HUES64 (cell line): ENCODE results near the gene PFKL. TPM values are rescaled to one million over a fixed set of nuclear protein-coding genes. Genes with fewer than 3 reads are reported as not detected.

Source experiments
- H3K27ac ChIP-seq: 2 replicates; pipeline ENCODE4 v1.7.0; 2013; ENCODE audit warnings: low read depth, low read length, inconsistent platforms
- H3K27me3 ChIP-seq: 2 replicates; pipeline ENCODE4 v1.6.1; 2013; ENCODE audit warnings: mild to moderate bottlenecking, low read length; ENCODE audit not compliant: insufficient read depth
- H3K36me3 ChIP-seq: 2 replicates; pipeline ENCODE4 v1.6.1; 2013; ENCODE audit warnings: mild to moderate bottlenecking, low read length; ENCODE audit not compliant: insufficient read depth
- H3K4me1 ChIP-seq: 2 replicates; pipeline ENCODE4 v1.6.1; 2013; ENCODE audit warnings: mild to moderate bottlenecking, low read length, moderate library complexity; ENCODE audit not compliant: insufficient read depth
- H3K4me3 ChIP-seq: 2 replicates; pipeline ENCODE4 v1.5.1; 2013; ENCODE audit warnings: mild to moderate bottlenecking, low read length, moderate library complexity
- H3K9ac ChIP-seq: 2 replicates; pipeline ENCODE4 v1.6.1; 2013; ENCODE audit warnings: mild to moderate bottlenecking, low read depth, low read length
- H3K9me3 ChIP-seq: 2 replicates; pipeline ENCODE4 v1.6.1; 2013; ENCODE audit warnings: low read depth, low read length; ENCODE audit not compliant: insufficient read depth
- WGBS: fragments of 150-250, 120-280 bp; methylation state at CpG from one replicate; pipeline ENCODE4 v1.1.7; 2013; ENCODE audit warnings: missing lambda C conversion rate; 5-methylcytosine and 5-hydroxymethylcytosine counted together
- polyA plus RNA-seq, 2 experiments: library from polyadenylated mRNA; stranded (reverse); fragments of 50-300 nt; gene quantifications; one replicate each; pipeline ENCODE4 v1.2.3, GENCODE V29; 2013

The PFKL gene
- polyA plus RNA-seq (2013, experiment 1 of 2): 50.3 TPM
- 61.5 TPM for polyA plus RNA-seq (2013, experiment 2 of 2)

DNA sequence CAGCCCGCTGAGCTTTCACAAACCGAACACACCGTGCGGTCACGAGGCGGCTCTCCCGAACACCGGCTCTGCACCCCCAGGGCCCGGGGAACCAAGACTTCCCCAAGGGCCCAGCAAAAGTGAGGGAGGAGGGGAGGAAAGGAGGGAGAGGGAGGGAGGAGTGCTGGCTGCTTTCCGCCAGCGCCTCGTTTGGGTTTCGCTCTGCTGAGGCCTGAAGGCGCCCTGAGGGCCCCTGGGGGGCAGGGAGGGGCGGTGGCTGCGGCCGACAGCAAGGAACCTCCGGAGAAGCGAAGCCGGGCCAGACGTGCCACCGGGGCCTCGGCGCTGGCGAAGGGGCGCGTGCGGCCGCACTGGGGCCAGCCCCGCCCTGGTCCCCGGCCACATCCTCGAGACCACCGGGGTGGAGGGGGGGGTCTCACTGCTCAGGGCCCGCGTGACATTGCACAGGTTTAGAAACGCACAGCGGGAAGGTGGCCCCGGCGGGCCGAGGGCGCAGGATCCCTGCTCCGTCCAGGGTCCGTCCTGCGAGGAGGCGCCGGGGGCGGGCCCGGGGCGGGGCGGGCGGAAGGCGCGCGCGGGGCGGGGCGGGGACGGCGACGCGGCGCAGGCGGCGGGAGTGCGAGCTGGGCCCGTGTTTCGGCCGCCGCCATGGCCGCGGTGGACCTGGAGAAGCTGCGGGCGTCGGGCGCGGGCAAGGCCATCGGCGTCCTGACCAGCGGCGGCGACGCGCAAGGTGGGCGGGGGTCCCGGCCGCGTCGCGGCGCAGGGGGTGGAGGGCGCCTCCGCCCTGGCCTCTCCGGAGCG lies at the start of gene PFKL:
Gene PFKL (plus strand): TSS at position 596 of the 804 bp plus-strand sequence. CDS start 53 bp downstream, at position 649.
- Histone ChIP-seq H3K4me1 (no peaks in the 10 kb centered on the region; the same call in 1 of the 2 replicates), H3K9me3 (no peaks in the 10 kb centered on the region), H3K27ac (peak within 1 kb of the TSS; percentile 28; the same call in 1 of the 2 replicates), H3K9ac (peak within 1 kb of the TSS; percentile 69), H3K4me3 (peak within 1 kb of the TSS; percentile 66), H3K27me3 (no peaks in the 10 kb centered on the region), H3K36me3 (no peaks in the 10 kb centered on the region)
- under 1% methylated on average over 94 of the region's 94 CpGs for WGBS

DNA sequence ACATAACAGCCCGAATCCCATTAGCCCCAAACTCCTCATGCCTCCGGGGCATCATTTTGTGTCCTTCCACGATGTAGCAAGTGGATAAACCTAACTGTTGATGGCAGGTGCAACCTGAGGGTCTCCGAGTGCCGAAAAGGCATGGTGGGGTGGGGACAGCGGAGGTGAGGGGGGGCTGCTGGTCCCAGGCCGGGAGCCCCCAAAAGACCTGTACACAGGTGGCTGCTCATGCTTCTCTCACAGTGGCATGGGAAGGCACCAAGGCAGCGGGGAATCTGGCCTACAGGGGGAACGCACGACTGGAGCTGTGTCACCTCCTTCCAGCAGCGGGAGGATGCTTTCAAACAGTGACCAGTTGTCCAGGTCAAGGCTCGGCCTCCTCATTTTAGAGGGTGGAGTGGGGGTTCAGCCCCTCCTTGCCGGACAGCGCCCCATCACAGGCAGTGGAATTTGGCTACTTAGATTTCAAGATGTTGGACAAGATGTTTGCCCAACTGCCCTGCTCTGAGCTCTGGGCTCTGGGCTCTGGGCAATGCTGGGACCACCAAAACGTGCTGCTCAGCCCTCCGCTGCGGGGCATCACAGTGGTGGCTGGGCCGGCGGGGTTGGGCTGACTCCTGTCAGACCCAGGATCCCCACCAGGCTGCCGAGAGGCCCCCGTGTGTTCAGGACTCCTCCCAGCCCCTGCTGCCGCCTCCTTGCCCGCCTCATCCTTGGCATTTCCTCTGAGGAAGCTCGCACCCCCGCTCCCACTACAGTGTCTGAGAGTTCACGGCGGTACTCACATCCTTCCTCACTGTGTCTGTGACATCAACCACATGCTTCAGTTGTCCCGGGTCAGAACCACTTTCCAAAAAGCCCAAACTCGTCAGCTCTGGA lies 45.8 kb upstream of the PFKL start:
- Histone ChIP-seq H3K27ac (no peak overlapping the region), H3K36me3 (no peaks in the 10 kb centered on the region), H3K27me3 (no peaks in the 10 kb centered on the region), H3K9me3 (no peaks in the 10 kb centered on the region), H3K4me1 (no peaks in the 10 kb centered on the region), H3K4me3 (no peak overlapping the region), H3K9ac (no peak overlapping the region)
- 88% methylated on average over 29 of the region's 29 CpGs for WGBS

DNA sequence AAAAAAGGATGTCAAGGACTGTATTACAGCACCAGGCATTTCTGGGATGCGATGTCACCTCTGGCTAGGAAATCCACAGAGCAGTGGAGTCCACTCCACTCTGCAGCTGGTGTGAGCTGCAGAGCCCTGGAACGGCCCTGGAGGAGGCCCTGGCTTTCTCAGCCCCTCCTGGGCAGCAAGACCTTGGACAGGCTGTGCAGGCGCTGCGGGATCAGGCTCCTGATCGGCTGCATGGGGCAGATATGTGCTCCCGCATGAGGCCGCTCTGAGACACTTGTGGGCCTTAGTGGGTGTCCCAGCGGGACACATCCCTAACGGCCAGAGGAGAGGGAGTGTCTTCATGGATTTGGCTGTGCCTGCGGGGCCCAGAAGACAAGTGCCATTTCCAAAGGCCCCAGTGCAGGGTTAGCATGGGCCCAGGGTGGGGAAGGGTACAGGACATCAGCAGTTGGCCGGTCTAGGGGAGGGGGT lies 44.3 kb upstream of the PFKL start:
- H3K9ac ChIP-seq: no peak overlapping the region
- H3K4me1 ChIP-seq: no peaks in the 10 kb centered on the region
- no peaks in the 10 kb centered on the region for H3K27me3 ChIP-seq
- no peaks in the 10 kb centered on the region for H3K36me3 ChIP-seq
- no peak overlapping the region for H3K27ac ChIP-seq
- no peaks in the 10 kb centered on the region for H3K9me3 ChIP-seq
- H3K4me3 ChIP-seq: no peak overlapping the region
- 93% methylated on average over 11 of the region's 11 CpGs for WGBS

DNA sequence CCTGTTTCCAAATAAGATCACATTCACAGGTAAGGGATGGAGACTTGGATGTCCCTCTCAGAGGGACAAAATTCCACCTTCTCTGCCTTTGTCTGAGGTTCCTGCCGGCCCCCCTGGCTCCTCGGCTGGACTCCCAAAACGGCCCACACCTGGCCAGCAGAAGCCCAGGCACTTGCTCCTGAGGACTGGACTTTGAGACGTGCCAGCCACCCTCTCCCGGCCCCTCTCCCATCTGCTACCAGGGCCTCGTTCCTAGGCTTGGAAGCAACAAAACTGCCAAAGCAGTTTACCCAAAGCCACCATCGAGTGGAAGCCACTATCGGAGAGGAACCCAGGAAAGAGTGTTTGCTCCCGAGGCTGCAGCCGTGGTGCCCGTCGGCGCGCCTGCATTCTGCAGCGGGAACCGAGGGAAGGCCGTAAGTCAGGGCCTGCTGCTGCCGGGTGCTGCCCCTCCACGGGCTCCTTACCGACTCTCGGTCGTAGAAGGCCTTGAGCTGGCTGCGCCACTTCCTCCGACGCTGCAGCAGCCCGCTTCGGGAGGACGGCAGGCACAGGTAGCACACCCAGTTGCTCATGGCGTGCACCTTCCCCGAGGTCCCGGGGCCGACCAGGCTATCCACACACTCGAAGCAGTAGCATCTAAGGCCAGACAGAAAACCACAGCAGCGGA lies 41.7 kb upstream of the PFKL start:
- 93% methylated on average over 34 of the region's 34 CpGs for WGBS

DNA sequence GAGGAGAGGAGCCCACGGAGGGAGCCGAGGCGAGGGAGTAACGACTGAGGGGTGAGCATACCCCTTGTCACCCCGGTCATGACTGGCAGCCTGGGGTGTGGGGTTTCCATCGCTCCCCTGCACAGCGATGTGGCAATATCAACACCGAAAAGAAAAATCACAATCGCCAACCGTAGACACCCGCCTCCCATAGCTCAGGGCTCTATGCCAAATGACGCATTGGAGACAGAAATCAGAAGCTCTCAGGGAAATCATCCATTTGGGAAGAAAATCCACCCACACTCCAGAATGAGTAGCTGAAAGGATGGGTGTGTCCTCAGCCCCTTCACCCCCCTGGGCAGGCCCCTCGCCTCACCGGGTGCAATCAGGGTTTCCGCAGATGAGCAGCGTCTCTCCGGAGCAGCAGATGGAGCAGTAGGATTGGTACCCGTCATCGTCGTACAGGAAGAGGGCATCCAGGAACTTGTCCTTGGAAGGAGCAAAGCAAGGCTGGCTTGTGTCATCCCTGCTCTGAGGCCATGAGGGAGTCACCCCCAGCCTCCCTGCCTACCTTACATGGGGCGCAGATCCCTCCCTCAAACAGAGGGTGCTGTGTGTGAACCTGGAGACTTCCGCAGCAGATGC lies 40.7 kb upstream of the PFKL start:
- 94% methylated on average over 22 of the region's 22 CpGs for WGBS
- Histone ChIP-seq H3K27ac (no peak overlapping the region), H3K9ac (no peak overlapping the region), H3K27me3 (no peaks in the 10 kb centered on the region), H3K4me3 (no peak overlapping the region), H3K4me1 (peaks cover 9% of the 10 kb centered on the region; the same call in 1 of the 2 replicates), H3K36me3 (no peaks in the 10 kb centered on the region), H3K9me3 (no peaks in the 10 kb centered on the region)

More for the DNA sequence above, 41.7 kb upstream of the PFKL start:
- Histone ChIP-seq H3K36me3 (no peaks in the 10 kb centered on the region), H3K9ac (no peak overlapping the region), H3K4me3 (no peak overlapping the region), H3K27me3 (no peaks in the 10 kb centered on the region), H3K27ac (no peak overlapping the region), H3K9me3 (no peaks in the 10 kb centered on the region), H3K4me1 (peaks cover 2% of the 10 kb centered on the region; the same call in 1 of the 2 replicates)

DNA sequence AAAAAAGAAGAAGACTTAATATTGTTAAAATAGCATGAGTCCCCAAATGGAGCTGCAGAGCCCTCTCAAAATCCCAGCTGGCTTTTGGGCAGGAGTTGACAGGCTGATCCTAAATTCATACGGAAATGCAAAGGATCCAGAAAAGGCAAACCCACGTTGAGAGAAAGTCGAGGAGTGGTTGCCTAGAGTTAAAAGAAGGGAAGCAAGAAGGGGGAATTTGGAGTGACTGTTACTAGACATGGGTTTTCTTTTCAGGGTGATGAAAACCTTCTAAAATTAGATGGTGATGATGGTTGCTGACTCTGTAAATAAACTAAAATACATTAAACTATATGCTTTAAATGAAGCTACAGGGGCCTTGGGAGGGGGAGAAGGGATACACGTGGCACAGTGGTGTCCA lies 39.8 kb upstream of the PFKL start:
- no peaks in the 10 kb centered on the region for H3K36me3 ChIP-seq
- no peak overlapping the region for H3K4me3 ChIP-seq
- H3K4me1 ChIP-seq: peaks cover 9% of the 10 kb centered on the region; the same call in 1 of the 2 replicates
- no peaks in the 10 kb centered on the region for H3K9me3 ChIP-seq
- H3K9ac ChIP-seq: no peak overlapping the region
- no peaks in the 10 kb centered on the region for H3K27me3 ChIP-seq
- no peak overlapping the region for H3K27ac ChIP-seq
- 69% methylated on average over 4 of the region's 4 CpGs for WGBS

DNA sequence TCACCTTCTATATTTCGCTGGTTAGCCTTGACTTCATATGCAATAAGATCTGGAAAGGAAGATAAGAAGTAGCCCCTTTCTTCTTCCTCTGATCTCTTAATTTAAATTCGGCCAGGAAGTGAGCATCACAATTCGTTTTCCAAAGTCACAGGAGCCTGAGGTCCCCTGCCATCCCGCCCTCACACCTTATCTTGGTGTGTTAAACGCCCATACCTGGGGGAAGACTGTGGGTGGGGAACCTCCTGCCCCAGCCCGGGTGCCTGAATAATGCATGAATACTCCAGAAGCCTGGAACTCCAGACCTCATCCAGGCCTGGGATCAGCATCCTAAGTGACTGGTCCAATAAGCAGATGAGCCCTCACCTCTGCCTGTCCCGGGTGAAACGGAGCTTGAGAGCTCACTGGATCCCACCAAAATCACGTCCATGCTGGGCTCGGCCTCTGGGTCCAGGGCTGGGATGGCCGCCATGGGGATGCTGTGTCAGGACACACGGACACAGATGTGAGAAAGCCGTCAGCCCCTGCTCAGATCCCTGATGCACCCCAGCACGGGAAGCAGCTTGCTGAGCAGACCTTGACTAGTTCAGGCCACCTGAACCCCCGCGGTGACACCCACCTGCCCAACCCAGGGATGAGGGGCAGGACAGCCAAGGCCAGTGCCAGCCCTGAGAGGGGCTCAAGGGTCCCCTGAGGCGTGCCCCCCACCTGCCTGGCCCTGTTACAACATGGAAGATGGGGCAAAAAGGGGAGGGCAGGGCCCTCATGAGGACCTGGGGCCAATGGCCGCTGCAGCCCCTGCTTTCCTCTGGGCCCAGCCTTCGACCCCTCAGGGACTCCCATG lies 38.8 kb upstream of the PFKL start:
- H3K9me3 ChIP-seq: no peaks in the 10 kb centered on the region
- H3K4me1 ChIP-seq: peaks cover 9% of the 10 kb centered on the region; the same call in 1 of the 2 replicates
- H3K27me3 ChIP-seq: no peaks in the 10 kb centered on the region
- H3K27ac ChIP-seq: no peak overlapping the region
- no peak overlapping the region for H3K4me3 ChIP-seq
- H3K36me3 ChIP-seq: no peaks in the 10 kb centered on the region
- WGBS: 87% methylated on average over 19 of the region's 19 CpGs
- no peak overlapping the region for H3K9ac ChIP-seq

DNA sequence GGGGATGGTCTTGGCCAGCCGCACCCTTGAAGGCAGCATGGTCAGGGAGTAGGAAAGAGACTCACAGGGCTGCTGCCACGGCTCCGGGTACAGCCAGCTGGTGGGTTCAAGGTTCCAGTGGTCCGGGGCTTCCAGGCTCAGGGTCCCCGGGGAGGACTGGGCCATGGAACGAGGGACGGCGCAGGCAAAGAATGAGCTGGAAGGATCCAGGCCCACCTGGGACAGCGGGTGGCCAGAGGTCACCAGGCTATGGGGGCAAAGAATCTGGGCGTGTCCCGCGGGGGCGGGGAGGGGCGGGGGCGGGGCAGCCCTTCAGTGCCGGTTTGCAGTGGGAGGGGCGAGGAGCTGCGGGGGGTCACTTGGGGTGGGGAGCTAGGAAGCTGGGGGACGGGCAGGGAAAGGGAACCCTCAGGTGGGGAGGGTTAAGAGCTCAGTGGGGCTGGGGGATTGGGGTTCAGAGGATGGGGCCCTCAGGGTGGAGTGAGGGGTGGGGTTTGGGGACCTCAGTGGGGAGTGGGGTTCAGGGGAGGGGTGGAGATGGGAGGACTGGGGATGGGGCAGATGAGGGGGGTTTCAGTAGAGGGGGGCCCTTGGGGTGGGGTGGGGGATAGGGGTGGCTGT lies 38.1 kb upstream of the PFKL start, which contains the start of gene DNMT3L:
Gene DNMT3L (minus strand): TSS at position 223 of the 621 bp plus-strand sequence. CDS start 638 bp downstream, outside the sequence.
- Histone ChIP-seq H3K27ac (no peak within 1 kb of the TSS), H3K4me3 (no peak within 1 kb of the TSS), H3K9me3 (no peaks in the 10 kb centered on the region), H3K36me3 (no peaks in the 10 kb centered on the region), H3K4me1 (peaks cover 9% of the 10 kb centered on the region; the same call in 1 of the 2 replicates), H3K27me3 (no peaks in the 10 kb centered on the region), H3K9ac (no peak within 1 kb of the TSS)
- WGBS: 74% methylated on average over 19 of the region's 19 CpGs

DNA sequence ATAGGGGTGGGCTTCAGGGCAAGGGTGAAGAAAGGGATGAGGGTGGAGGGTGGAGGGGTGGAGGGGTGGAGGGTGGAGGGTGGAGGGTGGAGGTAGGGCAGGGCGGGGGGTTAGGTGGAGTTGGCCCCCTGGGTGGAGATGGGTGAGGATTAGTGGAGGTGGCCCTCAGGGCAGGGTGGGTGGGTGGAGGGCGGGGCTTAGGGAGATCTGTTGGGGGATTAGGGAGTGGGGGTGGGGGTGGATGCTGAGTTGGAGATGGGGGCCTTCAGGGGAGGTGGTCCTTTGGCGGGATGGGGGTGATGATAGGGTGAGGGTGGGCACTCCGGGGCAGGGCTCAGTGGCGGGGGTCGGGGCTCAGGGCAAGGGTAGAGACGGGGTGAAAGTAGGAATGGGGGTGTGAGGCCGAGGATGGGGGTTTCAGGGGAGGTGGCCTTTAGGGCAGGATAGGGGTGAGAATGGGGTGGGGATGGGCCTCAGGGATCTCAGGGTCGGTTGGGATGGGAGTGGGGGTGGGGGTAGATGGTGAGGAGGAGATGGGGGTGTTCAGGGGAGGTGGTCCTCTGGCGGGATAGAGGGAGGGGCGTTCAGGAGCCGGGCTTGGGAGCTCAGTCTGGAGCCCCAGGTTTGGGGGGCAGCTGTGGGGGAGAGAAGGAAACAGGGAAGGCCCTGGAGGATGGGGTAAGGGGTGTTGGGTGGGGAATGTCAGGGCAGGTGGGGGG lies 37.4 kb upstream of the PFKL start:
- 84% methylated on average over 12 of the region's 12 CpGs for WGBS
- H3K27me3 ChIP-seq: no peaks in the 10 kb centered on the region
- H3K9me3 ChIP-seq: no peaks in the 10 kb centered on the region
- H3K4me3 ChIP-seq: no peak overlapping the region
- H3K4me1 ChIP-seq: peaks cover 9% of the 10 kb centered on the region; the same call in 1 of the 2 replicates
- H3K27ac ChIP-seq: no peak overlapping the region
- H3K9ac ChIP-seq: no peak overlapping the region
- H3K36me3 ChIP-seq: no peaks in the 10 kb centered on the region
